ENCODE data around the gene IL20RB. TPM values are rescaled to one million over a fixed set of nuclear protein-coding genes. Genes with fewer than 3 reads are reported as not detected.

The IL20RB gene
- total RNA-seq, 3 donors from 2014 or later (not counting 1 experiment from before 2014, with no cell fraction given), result 1.9 to 3.6 (median 2.8) TPM

DNA sequence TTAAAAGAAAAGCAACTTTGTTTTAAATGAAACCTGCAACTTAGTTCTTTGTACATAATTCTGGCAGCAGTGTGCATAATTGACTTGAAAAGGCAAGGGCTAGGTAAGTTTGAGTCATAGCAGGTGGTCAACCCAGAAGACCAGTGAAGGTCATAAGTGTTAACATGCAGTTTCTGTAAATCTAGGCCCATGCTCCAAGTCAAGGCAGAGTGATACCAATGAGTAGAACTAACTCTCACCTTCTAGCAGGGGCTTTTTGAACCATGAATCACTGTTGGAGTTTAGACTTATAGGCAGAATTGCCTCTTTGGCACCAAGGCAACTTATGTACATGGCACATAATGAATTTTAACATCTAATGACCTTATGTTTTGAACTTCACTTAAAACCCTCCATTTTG lies 29.5 kb upstream of the IL20RB start:
- Mint-ChIP-seq H3K4me1 (peaks cover 55 to 63% of the 10 kb centered on the region in 2 donors), H3K9me3 (no peaks in the 10 kb centered on the region), H3K36me3 (peaks cover 8% of the 10 kb centered on the region), H3K4me3 (no peak overlapping the region), H3K27ac (peak overlapping the region; percentile 9 to 76), H3K27me3 (ENCODE audit: low read depth in 2 of 2) (no peaks in the 10 kb centered on the region)
- H3K4me3 ChIP-seq (ENCODE audit: low read length), result no peak overlapping the region
- intact Hi-C loops (cut with micrococcal nuclease), result loop anchor here (10.0 kb wide), 1 partner anchor 733 kb away; the partner anchor contains the start of gene MSL2
- H3K9me3 ChIP-seq (ENCODE audit: control insufficient read depth, insufficient read depth, low read length), result no peaks in the 10 kb centered on the region
- no peak for TF ChIP-seq CTCF (IDR thresholded peaks at IDR 0.05)
- peak in 2 of 3 donors; percentile 55 to 79 for ATAC-seq
- DNase-seq, result no peak
- no peaks in the 10 kb centered on the region for H3K27me3 ChIP-seq (ENCODE audit: control insufficient read depth, insufficient read depth, low read length)
- H3K4me1 ChIP-seq (ENCODE audit: control insufficient read depth, insufficient read depth, low read length), result no peaks in the 10 kb centered on the region
- no peak overlapping the region for H3K27ac ChIP-seq (ENCODE audit: low read length)
- H3K36me3 ChIP-seq (ENCODE audit: control insufficient read depth, insufficient read depth, low read length), result peaks cover 12% of the 10 kb centered on the region

DNA sequence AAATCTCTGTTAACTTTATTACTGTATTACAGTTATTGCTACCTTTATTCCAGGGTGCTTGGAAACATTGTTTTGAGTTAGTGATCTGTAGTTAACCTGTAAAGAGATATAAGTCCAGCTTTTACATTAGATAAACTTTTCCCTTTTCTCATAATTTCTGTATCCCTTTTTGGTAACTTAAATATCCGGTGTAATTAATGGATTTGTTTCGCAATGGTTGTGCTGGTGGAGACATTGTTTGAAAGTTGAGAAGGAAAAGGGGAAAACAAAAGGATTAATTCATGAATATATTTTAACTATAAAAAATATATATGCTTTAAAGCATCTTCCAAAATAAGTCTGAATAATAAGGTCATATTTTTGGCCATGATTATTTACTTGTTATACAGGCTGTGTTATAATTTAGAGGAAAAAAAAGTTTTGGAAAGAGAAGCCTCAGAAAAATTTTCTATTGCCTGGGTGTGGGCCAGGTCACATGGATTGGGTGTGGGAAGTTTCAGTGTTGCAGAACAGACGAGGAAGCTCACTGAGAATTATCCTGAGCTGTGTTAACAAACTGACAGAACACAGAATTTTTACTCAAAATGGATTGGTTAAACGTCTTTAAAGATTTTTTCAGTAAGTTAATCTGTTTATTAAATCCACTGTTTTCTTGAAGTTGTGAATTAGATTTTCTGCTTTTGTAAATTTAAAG lies 27.7 kb upstream of the IL20RB start:
- no peak for TF ChIP-seq CTCF (IDR thresholded peaks at IDR 0.05)
- DNase-seq (no peak), ATAC-seq (no peak)
- 73% methylated on average over 1 of the region's 4 CpGs for WGBS (ENCODE audit: insufficient coverage)
- no peak overlapping the region for H3K4me3 ChIP-seq (ENCODE audit: low read length)
- peaks cover 12% of the 10 kb centered on the region for H3K36me3 ChIP-seq (ENCODE audit: control insufficient read depth, insufficient read depth, low read length)
- H3K9me3 Mint-ChIP-seq, result no peaks in the 10 kb centered on the region
- H3K27ac Mint-ChIP-seq, result peak overlapping the region; percentile 21 to 74
- peaks cover 53 to 64% of the 10 kb centered on the region in 2 donors for H3K4me1 Mint-ChIP-seq
- intact Hi-C loops (cut with micrococcal nuclease), result loop anchor here (10.0 kb wide), 1 partner anchor 735 kb away; the partner anchor contains the start of gene MSL2
- peaks cover 8% of the 10 kb centered on the region for H3K36me3 Mint-ChIP-seq
- H3K27me3 ChIP-seq (ENCODE audit: control insufficient read depth, insufficient read depth, low read length), result no peaks in the 10 kb centered on the region
- no peaks in the 10 kb centered on the region for H3K27me3 Mint-ChIP-seq (ENCODE audit: low read depth in 2 of 2)
- no peak overlapping the region for H3K4me3 Mint-ChIP-seq
- no peak overlapping the region for H3K27ac ChIP-seq (ENCODE audit: low read length)
- H3K9me3 ChIP-seq (ENCODE audit: control insufficient read depth, insufficient read depth, low read length), result no peaks in the 10 kb centered on the region
- peaks cover 4% of the 10 kb centered on the region for H3K4me1 ChIP-seq (ENCODE audit: control insufficient read depth, insufficient read depth, low read length)

DNA sequence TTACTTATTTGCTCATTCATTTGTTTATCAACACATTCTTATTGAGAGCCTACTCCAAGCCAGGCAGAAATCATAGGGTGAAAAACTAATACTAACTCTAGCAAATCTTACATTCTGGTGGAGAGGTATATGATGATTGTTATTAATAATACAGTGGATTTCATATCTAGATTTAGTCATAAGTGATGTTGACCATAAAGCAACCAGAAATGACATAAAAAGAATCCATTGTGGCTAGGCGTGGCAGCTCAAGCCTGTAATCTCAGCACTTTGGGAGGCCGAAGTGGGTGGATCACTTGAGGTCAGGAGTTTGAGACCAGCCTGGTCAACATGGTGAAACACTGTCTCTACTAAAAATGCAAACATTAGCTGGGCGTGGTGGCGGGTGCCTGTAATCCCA lies 26.2 kb upstream of the IL20RB start:
- peaks cover 45 to 63% of the 10 kb centered on the region in 2 donors for H3K4me1 Mint-ChIP-seq
- no peak for DNase-seq
- WGBS (ENCODE audit: insufficient coverage), result 88% methylated on average over 4 of the region's 4 CpGs
- no peaks in the 10 kb centered on the region for H3K9me3 Mint-ChIP-seq
- peak overlapping the region; percentile 71 to 78 for H3K27ac Mint-ChIP-seq
- no peaks in the 10 kb centered on the region for H3K27me3 Mint-ChIP-seq (ENCODE audit: low read depth in 2 of 2)
- Histone ChIP-seq H3K27ac (ENCODE audit: low read length) (no peak overlapping the region), H3K4me3 (ENCODE audit: low read length) (no peak overlapping the region), H3K4me1 (ENCODE audit: control insufficient read depth, insufficient read depth, low read length) (peaks cover 4% of the 10 kb centered on the region), H3K9me3 (ENCODE audit: control insufficient read depth, insufficient read depth, low read length) (no peaks in the 10 kb centered on the region), H3K36me3 (ENCODE audit: control insufficient read depth, insufficient read depth, low read length) (peaks cover 17% of the 10 kb centered on the region), H3K27me3 (ENCODE audit: control insufficient read depth, insufficient read depth, low read length) (no peaks in the 10 kb centered on the region)
- H3K36me3 Mint-ChIP-seq, result peaks cover 8% of the 10 kb centered on the region
- intact Hi-C loops (cut with micrococcal nuclease), result no loop called here
- ATAC-seq, result no peak
- no peak for TF ChIP-seq CTCF (IDR thresholded peaks at IDR 0.05)
- H3K4me3 Mint-ChIP-seq, result peak overlapping the region; percentile 17

Data from natural killer cell (primary cell).